EL (cell line): ENCODE measurements around the gene MEF2D.

Source experiments
- DNase-seq: peaks from one replicate; pipeline ENCODE4 v3.0.0-alpha.2; 2016

MEF2D gene

DNA sequence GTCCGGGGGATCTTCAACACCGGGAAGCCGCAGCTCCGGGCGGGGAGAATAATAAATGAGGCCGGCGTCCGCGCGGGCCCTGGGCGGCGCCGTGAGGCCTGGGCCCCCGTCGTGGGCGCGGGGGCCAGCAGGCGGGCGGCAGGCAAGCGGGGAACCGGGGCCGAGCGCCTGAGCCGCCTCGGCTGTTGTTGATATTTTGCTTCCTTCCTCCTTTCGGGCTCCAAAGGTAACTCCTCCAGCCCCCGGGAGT lies at the start of gene MEF2D:
TSS of gene MEF2D (minus strand) at position 233 of the 250 bp plus-strand sequence. CDS start 17,483 bp downstream, outside the sequence.
- DNase-seq: no peak

DNA sequence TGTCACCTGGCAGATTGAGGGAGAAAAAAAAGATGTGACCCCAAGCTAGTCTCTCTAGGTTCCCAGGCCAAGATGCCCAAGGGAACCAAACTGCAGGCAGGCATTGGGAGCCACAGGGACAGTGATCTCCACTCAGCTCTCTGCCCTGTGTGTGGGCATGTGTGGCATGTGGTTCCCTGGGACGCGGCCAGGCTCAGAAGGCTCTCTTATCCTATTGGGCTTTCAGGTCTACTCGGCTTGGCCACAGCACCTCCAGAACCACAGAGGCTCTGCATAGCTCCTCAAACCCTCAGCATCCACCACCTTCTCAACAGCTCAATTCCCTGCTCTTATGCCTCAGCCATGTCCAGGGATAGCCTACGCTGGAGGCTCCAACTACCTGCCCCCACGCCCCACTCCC lies 49.8 kb upstream of the MEF2D start:
- DNase-seq: no peak

DNA sequence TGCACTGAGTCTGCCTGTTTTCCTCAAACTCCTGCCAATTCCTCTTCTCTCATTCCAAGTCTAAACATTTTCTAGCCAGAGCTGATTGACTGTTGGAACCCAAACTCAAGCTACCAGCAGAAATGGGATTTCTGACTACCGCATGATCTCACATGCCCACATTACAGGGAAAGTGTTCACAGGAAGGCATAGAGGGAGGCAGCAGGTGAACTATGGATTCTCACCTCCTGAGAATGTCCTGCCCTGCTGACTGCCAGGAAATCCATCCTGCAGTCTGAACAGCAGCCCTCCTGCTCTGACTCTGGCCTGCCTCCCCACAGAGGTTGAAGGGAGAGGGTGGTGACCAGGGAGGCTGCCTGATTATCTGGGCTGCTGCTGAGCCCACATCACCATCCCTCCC lies 49.3 kb upstream of the MEF2D start:
- no peak for DNase-seq

DNA sequence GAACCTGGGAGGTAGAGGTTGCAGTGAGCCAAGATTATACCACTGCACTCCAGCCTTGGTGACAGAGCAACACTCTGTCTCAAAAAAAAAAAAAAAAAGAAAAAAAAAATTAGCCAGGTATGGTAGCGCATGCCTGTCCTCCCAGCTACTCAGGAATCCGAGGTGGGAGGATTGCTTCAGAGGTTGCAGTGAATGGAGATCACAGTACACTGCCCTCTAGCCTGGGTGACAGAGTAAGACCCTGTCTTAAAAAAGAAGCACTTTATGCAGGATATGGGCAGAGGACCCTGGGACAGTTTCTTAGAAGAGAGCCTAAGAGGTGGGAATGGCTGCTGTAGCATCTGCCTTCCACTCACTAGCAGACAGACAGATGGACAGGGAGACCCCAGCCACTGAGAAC lies 48.8 kb upstream of the MEF2D start:
- DNase-seq: no peak

DNA sequence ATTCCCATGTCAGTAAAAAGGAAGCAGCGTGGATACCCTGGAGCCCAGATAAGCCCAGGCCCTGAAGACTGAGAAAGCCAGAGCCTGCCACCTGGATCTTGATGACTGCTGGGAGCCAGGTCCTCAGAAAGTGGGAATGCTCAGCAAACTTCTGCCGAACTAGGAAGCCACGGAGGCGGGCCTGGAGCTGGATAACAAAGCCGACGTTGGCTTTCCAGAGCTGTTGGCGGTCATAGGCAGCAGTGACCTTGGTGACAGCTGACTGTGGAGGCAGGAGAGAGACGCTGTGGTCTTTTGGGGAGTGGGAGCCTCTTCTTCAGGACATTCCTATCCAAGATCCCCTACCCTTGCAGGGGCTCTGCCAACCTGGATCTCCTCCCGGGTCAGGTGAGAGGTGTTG lies 47.4 kb upstream of the MEF2D start:
- no peak for DNase-seq

DNA sequence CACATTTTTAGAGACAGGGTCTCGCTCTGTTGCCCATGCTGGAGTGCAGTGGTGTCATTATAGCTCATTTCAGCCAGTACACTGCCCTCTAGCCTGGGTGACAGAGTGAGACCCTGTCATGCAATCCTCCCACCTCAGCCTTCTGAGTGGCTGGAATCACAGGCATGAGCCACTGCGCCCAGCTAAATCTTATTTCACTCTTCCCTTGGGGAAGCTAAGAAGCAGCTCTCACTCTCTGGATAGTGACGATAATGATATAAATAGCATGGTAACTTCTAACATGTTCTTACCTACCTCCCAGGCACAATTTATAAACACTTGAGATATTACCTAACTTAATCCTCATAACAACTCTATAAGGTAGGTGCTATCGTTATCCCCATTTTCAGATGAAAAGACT lies 46.9 kb upstream of the MEF2D start:
- no peak for DNase-seq

DNA sequence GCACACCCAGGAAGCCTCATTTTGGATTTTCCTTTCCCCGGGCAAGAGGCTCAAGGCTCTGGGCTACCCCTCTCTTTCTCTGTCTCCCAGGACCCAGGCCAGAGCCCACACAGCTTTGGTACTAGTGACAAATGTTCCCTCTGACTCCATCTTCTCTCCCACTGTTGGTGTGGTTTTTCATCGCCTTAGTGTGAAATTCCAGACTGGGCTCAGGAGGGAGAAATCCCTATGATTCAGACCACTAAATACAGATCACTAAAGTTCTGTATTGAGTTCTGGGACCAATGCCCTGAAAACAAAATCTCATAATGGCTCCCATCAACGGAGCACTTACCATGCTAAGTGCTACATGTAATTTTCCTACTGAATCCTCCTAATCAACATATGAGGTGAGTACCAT lies 45.7 kb upstream of the MEF2D start:
- no peak for DNase-seq

DNA sequence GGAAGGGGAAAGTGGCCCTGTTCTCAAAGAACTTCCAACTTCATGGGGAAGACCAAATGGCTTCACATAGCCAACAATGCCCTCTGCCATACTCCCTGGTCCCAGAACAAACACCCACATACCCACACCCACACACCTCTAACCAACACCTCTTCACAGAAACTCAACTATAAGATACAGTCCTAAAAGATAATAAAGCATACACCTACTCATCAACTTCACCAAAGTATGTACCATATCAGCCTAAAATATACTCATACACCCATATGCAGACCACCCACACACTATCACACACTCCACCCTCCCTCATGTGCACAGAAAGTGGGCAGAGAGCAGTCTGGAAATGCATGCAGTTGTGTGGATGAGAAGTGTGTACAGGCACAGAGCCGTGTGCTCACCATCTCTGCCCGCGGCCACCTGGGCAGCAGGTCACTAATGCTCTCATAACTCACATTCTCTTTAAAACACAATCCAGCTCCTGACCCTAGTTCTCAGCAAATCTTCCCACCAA lies 44.1 kb upstream of the MEF2D start:
- no peak for DNase-seq

DNA sequence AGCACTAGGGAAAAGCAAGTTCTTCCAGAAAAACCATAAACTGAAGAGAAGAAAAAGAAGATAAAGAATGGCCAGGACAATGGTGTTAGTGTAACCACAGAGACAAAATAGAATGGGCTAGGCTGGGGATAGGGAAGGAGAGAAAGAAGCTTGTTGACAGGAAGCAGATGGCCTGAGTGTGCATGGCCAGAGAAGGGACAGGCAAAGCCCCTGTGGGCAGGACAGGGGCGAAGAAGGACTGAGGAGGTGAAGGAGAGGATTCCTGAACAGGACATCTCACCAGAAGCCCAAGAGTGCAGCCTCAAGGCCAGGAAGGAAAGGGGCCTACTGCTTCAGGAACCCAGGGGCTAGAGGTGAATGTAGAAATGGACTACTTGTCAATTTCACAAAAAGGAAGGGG lies 42.5 kb upstream of the MEF2D start:
- no peak for DNase-seq

DNA sequence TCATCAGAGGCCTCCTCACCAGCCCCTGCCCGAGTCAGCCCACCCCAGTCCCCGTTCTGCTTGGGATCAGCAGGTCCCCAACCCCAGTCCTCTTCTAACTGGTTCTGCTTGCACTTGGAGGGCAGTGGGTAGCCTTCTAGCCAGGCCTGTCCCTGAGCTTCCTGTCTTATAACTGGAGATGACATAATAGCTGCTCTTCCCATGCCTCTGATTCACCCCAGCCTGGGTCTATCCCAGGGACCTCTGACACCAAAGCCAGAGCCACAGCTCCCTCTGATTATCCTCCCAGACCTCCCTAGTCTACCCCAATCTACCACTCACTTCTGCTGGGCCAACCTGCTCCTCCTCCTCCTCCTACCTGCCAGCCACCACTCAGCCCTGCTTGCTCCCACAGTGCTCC lies 40.4 kb upstream of the MEF2D start:
- DNase-seq: peak; percentile 40

DNA sequence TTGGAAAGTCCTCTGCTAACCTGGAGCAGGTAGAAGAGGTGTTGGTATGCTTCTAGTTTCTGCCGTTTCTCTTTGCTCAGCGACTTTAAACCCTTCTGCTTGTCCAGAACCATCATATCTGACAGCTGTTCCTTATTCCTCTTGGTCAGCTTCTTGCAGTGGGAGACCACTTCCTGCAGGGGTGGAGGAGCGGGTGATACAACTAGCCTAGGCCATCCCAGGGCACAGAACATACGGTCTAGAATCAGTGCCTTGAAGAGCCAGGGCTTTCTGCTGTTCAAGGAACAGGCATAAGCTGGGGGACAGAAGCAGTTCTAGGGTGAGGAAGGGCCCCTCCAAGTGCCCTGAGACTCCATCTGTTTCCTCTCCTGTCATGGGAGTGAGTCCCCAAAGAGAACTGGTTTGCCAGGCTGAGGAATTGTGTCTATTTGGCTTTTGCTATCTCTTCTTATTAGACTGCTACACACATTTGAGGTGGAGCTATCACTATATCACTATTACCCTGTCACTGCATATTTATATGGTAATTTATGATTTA lies 39.3 kb upstream of the MEF2D start:
- no peak for DNase-seq

DNA sequence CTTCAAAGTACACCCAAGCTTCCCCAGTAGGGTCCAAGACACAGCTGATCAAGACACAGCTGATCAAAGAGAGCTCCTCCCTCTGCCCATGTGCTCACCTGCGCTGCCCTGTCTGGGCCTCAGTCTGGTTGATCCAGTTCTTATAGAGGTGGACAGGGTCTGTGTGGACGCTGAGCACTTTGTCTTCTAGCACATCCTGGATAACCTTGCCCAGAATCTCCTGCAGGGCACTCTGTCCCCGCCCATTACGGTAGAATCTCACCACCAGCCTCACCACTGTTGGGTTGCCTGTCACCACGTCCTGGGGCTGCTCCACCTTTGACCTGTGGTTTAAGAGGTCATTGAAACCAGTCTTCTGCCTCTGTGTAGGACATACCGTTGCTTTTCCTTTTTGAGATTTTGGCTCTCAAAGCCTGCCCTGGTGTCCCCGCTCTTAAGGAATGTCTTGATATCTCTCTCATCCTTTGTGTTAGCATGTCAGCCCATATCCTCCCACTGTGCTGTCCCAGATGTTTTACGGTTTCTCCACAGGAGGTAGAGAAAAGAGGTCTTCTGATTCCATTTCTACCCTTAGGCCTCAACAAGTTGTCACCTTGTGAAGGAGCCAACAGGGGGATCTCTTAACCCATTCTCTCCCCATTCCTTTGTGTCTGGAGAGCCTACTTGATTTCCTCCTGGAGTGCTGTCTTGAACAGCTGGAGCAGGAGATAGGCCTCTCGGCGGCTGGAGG lies 38.3 kb upstream of the MEF2D start:
- no peak for DNase-seq

DNA sequence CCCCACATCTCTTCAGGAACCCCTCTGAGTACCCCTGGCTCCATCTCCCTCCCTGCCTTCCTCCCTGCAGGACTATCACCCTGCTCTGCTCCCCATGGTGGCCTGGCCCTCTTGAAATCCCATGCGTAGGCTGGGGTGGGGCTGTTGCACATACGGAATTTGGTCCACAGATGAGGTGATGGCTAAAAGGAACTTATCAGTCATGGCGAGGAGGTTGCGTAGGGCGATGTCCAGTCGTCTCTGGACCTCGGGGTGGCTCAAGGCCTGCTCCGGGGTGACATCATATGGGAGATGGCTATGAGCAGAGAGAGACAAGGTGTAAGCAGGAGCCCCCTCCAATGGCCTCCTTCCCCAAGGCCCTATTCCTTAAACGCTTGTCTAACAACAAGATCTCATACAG lies 36.5 kb upstream of the MEF2D start:
- no peak for DNase-seq

DNA sequence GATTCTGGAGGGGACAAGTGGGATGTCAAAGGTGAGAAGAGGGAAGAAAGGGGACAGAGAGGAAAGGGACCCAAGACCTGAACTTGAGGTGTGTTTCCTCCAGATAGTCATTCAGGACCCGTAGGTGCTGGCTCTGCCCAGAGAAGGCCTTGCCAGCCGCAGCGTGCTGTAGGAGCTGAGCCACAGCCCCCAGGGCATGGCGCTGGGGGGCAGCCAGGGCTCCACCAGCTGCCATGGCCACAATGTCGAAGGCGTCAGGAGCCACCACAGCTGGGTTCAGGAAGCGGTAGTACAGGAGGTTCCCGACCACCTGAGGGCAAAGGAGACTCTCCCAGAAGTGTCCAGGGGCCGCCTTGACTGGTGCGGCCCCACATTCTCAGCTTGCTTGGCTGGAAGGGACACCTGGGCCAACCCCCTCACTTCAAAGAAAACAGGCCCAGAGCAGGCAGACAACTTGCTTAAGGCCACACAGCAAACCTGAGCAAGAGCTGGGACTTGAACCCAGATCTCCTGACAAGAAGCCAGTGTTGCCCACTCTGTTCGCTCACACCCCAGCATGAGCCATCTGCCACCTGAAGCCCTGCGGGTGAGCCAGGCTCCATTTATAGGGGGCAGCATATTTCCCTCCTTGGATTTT lies 34.0 kb upstream of the MEF2D start:
- DNase-seq: no peak

DNA sequence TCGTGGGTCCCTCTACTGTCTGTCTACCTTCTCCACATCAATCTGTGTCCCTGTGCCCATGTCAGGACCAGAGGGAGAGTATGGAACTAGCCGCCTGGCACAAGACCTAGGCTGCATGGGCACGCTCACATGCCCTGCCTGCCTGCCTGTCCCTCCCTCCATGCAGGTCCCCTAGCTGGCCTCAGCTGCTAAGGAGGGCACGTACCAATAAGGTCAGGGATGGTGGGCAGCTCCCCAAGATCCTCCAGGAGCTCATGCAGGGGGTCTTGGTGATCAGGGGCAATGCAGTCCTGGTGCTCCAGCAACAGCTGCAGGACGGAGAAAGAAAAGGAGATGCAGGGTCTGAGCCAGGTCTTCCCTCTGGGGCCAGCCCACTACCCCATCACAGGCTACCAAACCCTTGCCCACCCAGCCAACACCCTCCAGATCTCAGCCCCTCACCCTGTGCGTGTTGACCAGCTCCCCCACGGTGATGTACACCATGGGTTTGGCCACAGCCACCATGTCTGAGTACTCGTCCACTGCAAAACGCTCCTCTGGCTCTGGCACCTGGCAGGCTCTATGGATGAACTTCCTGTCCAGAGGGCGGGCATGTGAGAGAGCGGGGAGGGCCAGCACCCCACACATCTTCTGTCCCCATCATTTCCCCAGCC lies 33.1 kb upstream of the MEF2D start:
- DNase-seq: no peak

DNA sequence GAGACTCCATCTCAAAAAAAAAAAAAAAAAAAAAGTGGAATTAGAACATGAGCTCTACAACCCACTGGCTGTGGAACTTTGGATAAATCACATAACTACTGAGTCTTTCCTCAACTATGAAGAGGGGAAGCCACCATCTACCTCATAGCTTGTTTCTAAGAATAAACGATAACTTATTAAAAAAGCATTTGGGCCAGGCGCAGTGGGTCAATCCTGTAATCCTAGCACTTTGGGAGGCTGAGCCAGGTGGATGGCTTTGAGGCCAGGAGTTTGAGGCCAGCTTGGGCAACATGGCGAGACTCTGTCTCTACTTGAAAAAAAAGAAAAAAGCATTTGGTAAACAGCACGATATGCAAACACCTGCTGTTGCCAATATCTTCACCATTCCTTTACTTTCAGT lies 31.8 kb upstream of the MEF2D start:
- no peak for DNase-seq

DNA sequence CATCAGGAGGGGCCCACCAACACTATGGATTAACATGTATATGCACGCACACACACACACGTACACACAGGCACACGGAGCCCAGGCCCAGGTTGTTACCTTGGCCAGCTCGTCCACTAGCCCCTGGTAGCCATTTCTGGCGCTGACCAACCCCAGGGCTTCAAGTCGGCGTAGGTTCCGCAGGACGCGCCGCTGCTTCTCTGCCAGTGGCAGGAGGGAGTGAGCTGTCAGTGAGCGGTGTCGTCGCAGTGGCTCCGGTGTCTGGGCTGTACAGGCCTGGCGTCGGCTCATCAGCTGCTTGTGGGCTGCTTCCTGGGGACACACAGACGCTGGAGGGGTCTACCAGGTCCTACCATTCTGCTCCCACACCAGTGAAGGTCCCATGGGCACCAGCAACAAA lies 29.4 kb upstream of the MEF2D start:
- DNase-seq: no peak

DNA sequence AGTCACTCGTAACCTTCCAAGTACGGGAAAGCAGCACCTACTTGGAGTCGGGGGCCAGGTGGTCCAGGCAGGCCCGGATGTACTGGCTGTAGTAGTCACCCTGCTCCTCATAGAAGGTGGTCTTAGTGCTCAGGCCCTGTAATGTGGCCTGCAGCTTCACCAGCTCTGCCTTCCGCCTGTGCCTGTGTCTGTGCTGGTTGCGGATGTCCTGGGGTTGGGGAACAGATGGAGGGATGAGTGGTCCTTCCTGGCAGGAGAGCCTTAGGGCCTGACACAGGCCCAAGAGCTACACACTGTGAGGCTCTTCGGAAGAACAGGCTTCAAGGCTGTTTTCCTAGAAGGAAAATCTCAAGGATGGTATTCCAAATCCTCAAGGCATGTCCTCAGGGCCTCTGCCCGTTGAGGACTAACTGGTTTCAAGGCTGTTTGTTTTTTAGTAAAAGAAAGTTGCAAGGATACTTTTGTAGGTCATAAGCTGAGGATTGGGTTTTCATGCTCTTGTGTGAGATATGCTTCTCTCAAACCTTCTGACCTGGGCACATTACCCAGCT lies 28.4 kb upstream of the MEF2D start:
- no peak for DNase-seq

DNA sequence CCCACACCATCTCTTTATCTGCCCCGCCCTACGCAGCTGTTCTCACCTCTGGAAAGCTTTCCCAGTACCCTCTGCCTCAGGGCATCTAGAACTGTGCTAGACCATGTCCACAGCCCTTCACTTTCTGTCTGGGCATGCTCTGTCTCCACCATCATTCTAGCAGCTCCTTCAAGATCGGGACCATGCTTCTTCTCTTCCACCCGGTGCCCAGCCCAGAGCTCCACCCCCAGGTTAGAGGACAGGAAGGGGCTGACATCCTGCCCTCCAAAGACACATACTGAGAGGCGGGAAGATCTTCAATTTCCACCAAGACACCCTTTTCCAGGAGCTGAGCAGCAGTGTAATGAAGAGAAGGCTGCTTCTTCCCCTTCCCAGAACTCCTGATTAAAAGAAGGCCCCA lies 27.7 kb upstream of the MEF2D start:
- DNase-seq: no peak

DNA sequence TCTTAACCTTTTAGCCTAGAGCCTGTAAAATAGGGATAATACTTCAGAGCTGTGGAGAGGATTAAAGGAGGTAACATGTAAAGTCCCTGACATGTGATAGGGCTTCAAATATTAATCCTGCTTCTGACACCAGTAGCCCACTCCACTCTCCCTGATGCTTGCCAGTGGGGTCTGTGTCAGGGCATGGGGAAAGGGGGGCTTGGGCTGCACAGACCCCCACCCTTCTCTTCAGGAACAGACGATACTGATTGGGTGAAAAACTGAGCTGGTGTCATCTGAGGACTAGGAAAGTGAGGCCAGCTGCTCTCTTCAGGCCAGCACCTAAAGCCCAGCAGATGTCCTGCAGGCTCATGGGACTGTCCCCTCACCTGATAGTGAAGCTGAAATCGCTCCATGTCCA lies 27.0 kb upstream of the MEF2D start:
- no peak for DNase-seq

DNA sequence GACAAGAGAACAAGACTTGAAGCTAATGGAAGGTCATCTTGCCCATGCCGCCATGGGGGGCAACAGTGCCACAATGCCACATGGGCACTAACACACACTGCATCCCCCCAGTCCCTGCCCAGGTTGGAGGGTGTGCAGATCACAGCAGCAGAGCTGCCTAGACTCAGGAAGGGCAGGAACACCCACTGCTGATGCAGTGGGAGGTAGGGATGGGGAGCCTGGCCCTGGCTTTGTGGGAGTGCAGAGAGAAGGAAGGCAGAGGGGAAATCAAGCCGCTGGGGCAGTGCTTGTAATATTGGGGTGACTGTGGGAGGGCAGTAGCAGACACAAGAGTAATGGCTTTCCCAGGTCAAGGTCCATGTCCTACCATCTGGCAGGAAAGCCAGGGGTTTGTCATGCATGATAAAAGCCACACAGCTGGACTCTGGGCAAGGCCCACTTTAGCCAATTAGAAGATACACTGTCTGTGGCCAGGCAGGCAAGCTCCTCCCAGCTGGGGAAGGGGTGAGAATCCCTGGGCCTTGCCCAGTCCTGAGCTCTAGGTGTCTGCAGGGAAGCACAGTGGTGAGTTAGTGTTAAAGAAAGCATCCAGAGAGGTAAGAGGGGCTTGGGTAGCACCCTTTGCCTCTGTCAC lies 25.4 kb upstream of the MEF2D start:
- no peak for DNase-seq

DNA sequence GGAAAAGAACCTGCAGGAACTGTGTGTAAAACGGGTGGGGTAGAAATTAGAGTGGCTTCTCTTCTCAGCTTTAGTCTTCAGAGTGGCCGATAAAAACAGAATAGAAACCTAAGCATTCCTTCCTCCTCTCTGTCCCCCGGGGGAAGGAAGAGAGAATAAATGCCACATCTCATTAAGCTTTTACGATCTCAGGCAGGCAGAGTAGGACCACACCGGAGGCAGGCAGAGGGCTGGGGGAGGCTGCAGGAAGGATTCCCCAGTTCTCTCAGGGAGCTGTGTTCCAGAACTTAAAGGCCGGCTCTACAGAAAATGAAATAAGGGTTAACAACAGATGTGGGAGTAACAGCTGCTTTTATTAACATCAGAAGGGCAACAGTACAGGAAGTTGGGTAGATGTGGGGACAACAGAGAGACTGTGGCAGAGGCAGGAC lies 24.5 kb upstream of the MEF2D start:
- no peak for DNase-seq

DNA sequence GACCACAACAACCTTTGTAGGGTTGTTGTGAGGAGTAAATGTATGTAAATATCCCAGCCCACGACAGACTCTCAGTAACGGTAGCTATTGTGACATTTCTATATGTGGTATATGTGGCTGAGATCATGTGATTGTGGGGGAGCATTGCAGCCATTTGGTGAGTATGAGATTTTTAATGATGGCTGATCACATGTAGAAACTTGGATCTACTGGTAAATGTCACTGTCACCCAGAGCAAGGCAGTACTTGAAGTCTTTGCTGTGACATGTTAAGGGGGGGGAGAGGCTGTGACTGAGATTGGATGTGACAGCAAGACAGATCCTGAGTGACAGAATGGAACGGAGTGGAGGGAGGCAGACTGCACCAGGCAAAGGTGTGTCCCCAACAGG lies 23.9 kb upstream of the MEF2D start:
- no peak for DNase-seq
